Mesenchymal stem cell (in vitro differentiated cells and primary cell): ENCODE results near the gene RNF225.
A peak's percentile ranks its signal among the peaks of the same experiment; 100 is the strongest.

Experiments used
- DNase-seq: peaks from one replicate; pipeline ENCODE4 v3.0.0-alpha.2; 2013
- H2AFZ ChIP-seq: one replicate; pipeline ENCODE4 v1.6.1; 2013; ENCODE audit warnings: low read depth, mild to moderate bottlenecking, control low read depth, inconsistent platforms, low read length, moderate library complexity
- H2AK5ac ChIP-seq: 2 replicates; pipeline ENCODE4 v1.6.1; 2013; ENCODE audit warnings: low read length, moderate library complexity, mild to moderate bottlenecking, inconsistent platforms; ENCODE audit not compliant: severe bottlenecking
- H2BK120ac ChIP-seq: one replicate; pipeline ENCODE4 v1.6.1; 2013; ENCODE audit warnings: low read depth, mild to moderate bottlenecking, inconsistent platforms, low read length, moderate library complexity
- H2BK12ac ChIP-seq, 2 experiments: one replicate each; pipeline ENCODE4 v1.6.1; 2013; ENCODE audit warnings: inconsistent platforms in 2 of 2, low read length in 2 of 2, mild to moderate bottlenecking in 2 of 2, moderate library complexity in 2 of 2, control low read depth in 1 of 2
- H2BK15ac ChIP-seq: one replicate; pipeline ENCODE4 v1.6.1; 2013; ENCODE audit warnings: mild to moderate bottlenecking, low read depth, inconsistent platforms; ENCODE audit not compliant: poor library complexity, severe bottlenecking
- H2BK5ac ChIP-seq: 2 replicates; pipeline ENCODE4 v1.6.1; 2013; ENCODE audit warnings: low read depth, mild to moderate bottlenecking, low read length, control low read depth, inconsistent platforms; ENCODE audit not compliant: poor library complexity, severe bottlenecking
- H3K14ac ChIP-seq, 2 experiments: one replicate each; pipeline ENCODE4 v1.6.1; 2013; ENCODE audit warnings: inconsistent platforms in 2 of 2, low read length in 2 of 2, control low read depth in 1 of 2, mild to moderate bottlenecking in 1 of 2, moderate library complexity in 1 of 2
- H3K18ac ChIP-seq, 2 experiments: one replicate each; pipeline ENCODE4 v1.6.1; 2013; ENCODE audit warnings: inconsistent platforms in 2 of 2, low read length in 2 of 2, control low read depth in 1 of 2, low read depth in 1 of 2, mild to moderate bottlenecking in 1 of 2
- H3K23ac ChIP-seq, 2 experiments: one replicate each; pipeline ENCODE4 v1.6.1; 2013; ENCODE audit warnings: inconsistent platforms in 2 of 2, low read length in 2 of 2, mild to moderate bottlenecking in 2 of 2, moderate library complexity in 2 of 2, control low read depth in 1 of 2
- H3K27ac ChIP-seq: 2 replicates; pipeline ENCODE4 v1.5.1; 2013; ENCODE audit warnings: mild to moderate bottlenecking, moderate library complexity, low read length, control low read depth, inconsistent platforms; ENCODE audit not compliant: poor library complexity, severe bottlenecking
- H3K27me3 ChIP-seq, 2 experiments: 2 replicates each; pipeline versions ENCODE4 v1.6.1 to v1.7.0; 2013; ENCODE audit warnings: low read length in 2 of 2, mild to moderate bottlenecking in 2 of 2, moderate library complexity in 2 of 2, control low read depth in 1 of 2, inconsistent platforms in 1 of 2; ENCODE audit not compliant: control insufficient read depth in 1 of 2, insufficient read depth in 1 of 2
- H3K36me3 ChIP-seq, 2 experiments: 2 replicates each; pipeline versions ENCODE4 v1.6.1 to v1.7.0; 2013; ENCODE audit warnings: low read length in 2 of 2, control low read depth in 1 of 2, inconsistent platforms in 1 of 2, low read depth in 1 of 2, mild to moderate bottlenecking in 1 of 2; ENCODE audit not compliant: insufficient read depth in 2 of 2, control insufficient read depth in 1 of 2
- H3K4ac ChIP-seq, 2 experiments: one replicate each; pipeline ENCODE4 v1.6.1; 2013; ENCODE audit warnings: inconsistent platforms in 2 of 2, low read length in 2 of 2, mild to moderate bottlenecking in 2 of 2, moderate library complexity in 2 of 2, control low read depth in 1 of 2, low read depth in 1 of 2
- H3K4me1 ChIP-seq: 2 replicates; pipeline ENCODE4 v1.6.1; 2013; ENCODE audit warnings: low read depth, low read length, control low read depth; ENCODE audit not compliant: control insufficient read depth, insufficient read depth
- H3K4me2 ChIP-seq: 2 replicates; pipeline ENCODE4 v1.6.1; 2013; ENCODE audit warnings: low read length, mild to moderate bottlenecking, inconsistent platforms; ENCODE audit not compliant: poor library complexity, severe bottlenecking
- H3K4me3 ChIP-seq, 2 experiments: 2 replicates each; pipeline versions ENCODE4 v1.5.1 to v1.7.0; 2013; ENCODE audit warnings: low read length in 2 of 2, mild to moderate bottlenecking in 2 of 2, control low read depth in 1 of 2, low read depth in 1 of 2; ENCODE audit not compliant: insufficient read depth in 1 of 2
- H3K79me1 ChIP-seq: replicated peaks from 2 replicates; pipeline ENCODE4 v1.6.1; 2013; ENCODE audit warnings: mild to moderate bottlenecking, control low read depth, low read length, inconsistent platforms; ENCODE audit not compliant: poor library complexity, severe bottlenecking
- H3K9ac ChIP-seq: 2 replicates; pipeline ENCODE4 v1.7.0; 2013; ENCODE audit warnings: mild to moderate bottlenecking, low read length, moderate library complexity
- H3K9me3 ChIP-seq: 2 replicates; pipeline ENCODE4 v1.7.0; 2013; ENCODE audit warnings: mild to moderate bottlenecking, low read length; ENCODE audit not compliant: control insufficient read depth
- H4K8ac ChIP-seq: one replicate; pipeline ENCODE4 v1.6.1; 2013; ENCODE audit warnings: inconsistent platforms, mild to moderate bottlenecking, low read length, moderate library complexity
- H4K91ac ChIP-seq: one replicate; pipeline ENCODE4 v1.6.1; 2013; ENCODE audit warnings: mild to moderate bottlenecking, low read length, inconsistent platforms
- WGBS: methylation state at CpG from one replicate; pipeline ENCODE4 v1.1.7; 2013; ENCODE audit warnings: mixed read lengths; 5-methylcytosine and 5-hydroxymethylcytosine counted together

The RNF225 gene

GRCh38 chr19:58388175-58388526, 7.3 kb upstream of the RNF225 start:
- H3K27ac ChIP-seq = no peak overlapping the region
- peaks cover 25% of the 10 kb centered on the region for H3K4me1 ChIP-seq
- no peak overlapping the region for H2BK15ac ChIP-seq
- peak overlapping the region in 1 of 2 experiments; percentile 23 for H3K23ac ChIP-seq
- H3K79me1 ChIP-seq = peaks cover 15% of the 10 kb centered on the region
- peaks cover 26 to 42% of the 10 kb centered on the region in 2 experiments for H3K36me3 ChIP-seq
- no peak overlapping the region for H3K18ac ChIP-seq
- H3K4me2 ChIP-seq = peak overlapping the region; percentile 71
- H2BK5ac ChIP-seq = no peak overlapping the region
- H2BK120ac ChIP-seq = no peak overlapping the region
- H3K4me3 ChIP-seq = peak overlapping the region; percentile 67 to 99
- DNase-seq = no peak
- no peak overlapping the region for H2BK12ac ChIP-seq
- H3K9ac ChIP-seq = peak overlapping the region; percentile 97
- H4K91ac ChIP-seq = no peak overlapping the region
- WGBS = 90% methylated on average over 3 of the region's 3 CpGs
- no peak overlapping the region for H2AFZ ChIP-seq
- H2AK5ac ChIP-seq = no peak overlapping the region
- no peak overlapping the region for H4K8ac ChIP-seq
- H3K9me3 ChIP-seq = no peaks in the 10 kb centered on the region
- no peaks in the 10 kb centered on the region for H3K27me3 ChIP-seq
- no peak overlapping the region for H3K14ac ChIP-seq
- no peak overlapping the region for H3K4ac ChIP-seq

- Histone ChIP-seq H3K27me3 (peaks cover 0 to 8% of the 10 kb centered on the region in 2 experiments), H4K8ac (no peak overlapping the region), H3K14ac (no peak overlapping the region), H3K4ac (no peak overlapping the region), H3K79me1 (peaks cover 10% of the 10 kb centered on the region), H3K36me3 (peaks cover 62 to 64% of the 10 kb centered on the region in 2 experiments), H2BK120ac (no peak overlapping the region), H2BK12ac (no peak overlapping the region), H3K27ac (no peak overlapping the region), H3K9ac (no peak overlapping the region), H3K18ac (no peak overlapping the region), H2BK5ac (no peak overlapping the region), H4K91ac (no peak overlapping the region), H3K23ac (no peak overlapping the region), H3K9me3 (no peaks in the 10 kb centered on the region), H3K4me3 (no peak overlapping the region), H3K4me2 (no peak overlapping the region), H3K4me1 (peaks cover 14% of the 10 kb centered on the region), H2AFZ (no peak overlapping the region), H2AK5ac (no peak overlapping the region), H2BK15ac (no peak overlapping the region)
- WGBS = 93% methylated on average over 26 of the region's 26 CpGs
- no peak for DNase-seq
These were observed 2.3 kb upstream of the RNF225 start for GRCh38 chr19:58392945-58393724.

- H3K4ac ChIP-seq = no peak overlapping the region
These were observed 1.8 kb upstream of the RNF225 start for GRCh38 chr19:58393725-58394033.

GRCh38 chr19:58394821-58395219, 636 bp upstream of the RNF225 start:
- WGBS = 100% methylated on average over 2 of the region's 3 CpGs
- H4K91ac ChIP-seq = no peak overlapping the region
- DNase-seq = no peak

More at GRCh38 chr19:58393725-58394033, 1.8 kb upstream of the RNF225 start:
- Histone ChIP-seq H3K4me1 (peaks cover 14% of the 10 kb centered on the region), H3K9ac (no peak overlapping the region), H3K36me3 (peaks cover 58 to 67% of the 10 kb centered on the region in 2 experiments), H3K18ac (no peak overlapping the region), H2BK5ac (no peak overlapping the region), H3K14ac (no peak overlapping the region), H2BK12ac (no peak overlapping the region), H3K27ac (no peak overlapping the region), H3K79me1 (peaks cover 10% of the 10 kb centered on the region), H3K9me3 (no peaks in the 10 kb centered on the region), H2BK15ac (no peak overlapping the region), H3K23ac (no peak overlapping the region), H2BK120ac (no peak overlapping the region), H4K8ac (no peak overlapping the region), H2AK5ac (no peak overlapping the region), H2AFZ (no peak overlapping the region), H3K4me3 (no peak overlapping the region), H4K91ac (no peak overlapping the region), H3K4me2 (no peak overlapping the region), H3K27me3 (peaks cover 0 to 8% of the 10 kb centered on the region in 2 experiments)
- no peak for DNase-seq
- WGBS = 98% methylated on average over 4 of the region's 4 CpGs

More at GRCh38 chr19:58394821-58395219, 636 bp upstream of the RNF225 start:
- Histone ChIP-seq H3K27me3 (peaks cover 0 to 8% of the 10 kb centered on the region in 2 experiments), H3K9ac (no peak overlapping the region), H3K14ac (no peak overlapping the region), H3K27ac (no peak overlapping the region), H3K4ac (no peak overlapping the region), H3K9me3 (no peaks in the 10 kb centered on the region), H3K4me1 (peaks cover 14% of the 10 kb centered on the region), H4K8ac (no peak overlapping the region), H2BK15ac (no peak overlapping the region), H3K4me2 (no peak overlapping the region), H3K23ac (no peak overlapping the region), H3K4me3 (no peak overlapping the region), H2BK12ac (peak overlapping the region in 1 of 2 experiments; percentile 17), H3K79me1 (peaks cover 10% of the 10 kb centered on the region), H2AFZ (no peak overlapping the region), H3K18ac (no peak overlapping the region), H2AK5ac (no peak overlapping the region), H3K36me3 (peaks cover 49 to 65% of the 10 kb centered on the region in 2 experiments), H2BK120ac (no peak overlapping the region), H2BK5ac (no peak overlapping the region)
